Duodenal mucosa (tissue), 2 donors: ENCODE data around the gene GDPGP1.
"Not testable (repeated sequence)": the region's sequence is repeated elsewhere in the genome, so short reads cannot be mapped to it uniquely, and the experiment has no call there.

Source experiments
- H3K27ac ChIP-seq: one replicate; pipeline ENCODE4 v1.7.0; 2013; ENCODE audit warnings: low read depth, low read length
- H3K27me3 ChIP-seq, 2 donors: one replicate each; pipeline ENCODE4 v1.7.0; 2013; ENCODE audit warnings: low read length in 2 of 2, control low read depth in 1 of 2; ENCODE audit not compliant: insufficient read depth in 2 of 2, control insufficient read depth in 1 of 2
- H3K36me3 ChIP-seq, 2 donors: one replicate each; pipeline ENCODE4 v1.7.0; 2013; ENCODE audit warnings: low read length in 2 of 2, control low read depth in 1 of 2; ENCODE audit not compliant: insufficient read depth in 2 of 2, control insufficient read depth in 1 of 2
- H3K4me1 ChIP-seq, 2 donors: one replicate each; pipeline ENCODE4 v1.7.0; 2013; ENCODE audit warnings: low read length in 2 of 2, control low read depth in 1 of 2; ENCODE audit not compliant: insufficient read depth in 2 of 2, control insufficient read depth in 1 of 2
- H3K4me3 ChIP-seq, 2 donors: one replicate each; pipeline ENCODE4 v1.7.0; 2013; ENCODE audit warnings: low read length in 2 of 2, low read depth in 1 of 2
- H3K9ac ChIP-seq, 2 donors: one replicate each; pipeline ENCODE4 v1.7.0; 2013; ENCODE audit warnings: low read length in 2 of 2, low read depth in 1 of 2
- H3K9me3 ChIP-seq, 2 donors: one replicate each; pipeline ENCODE4 v1.7.0; 2013; ENCODE audit warnings: low read length in 2 of 2, control low read depth in 1 of 2; ENCODE audit not compliant: control insufficient read depth in 1 of 2

GDPGP1 gene

GRCh38 chr15:90278467-90278866 lies 44.5 kb downstream of the GDPGP1 start:
- not testable (repeated sequence) for H3K4me3 ChIP-seq, H3K9ac ChIP-seq, H3K9me3 ChIP-seq, H3K27ac ChIP-seq, H3K4me1 ChIP-seq, H3K36me3 ChIP-seq, H3K27me3 ChIP-seq

GRCh38 chr15:90280743-90281142 lies 46.7 kb downstream of the GDPGP1 start:
- H3K36me3 ChIP-seq, H3K9me3 ChIP-seq, H3K27me3 ChIP-seq, H3K27ac ChIP-seq, H3K9ac ChIP-seq, H3K4me1 ChIP-seq, H3K4me3 ChIP-seq: not testable (repeated sequence)

- H3K27ac ChIP-seq, H3K9ac ChIP-seq, H3K4me1 ChIP-seq, H3K36me3 ChIP-seq, H3K9me3 ChIP-seq, H3K27me3 ChIP-seq, H3K4me3 ChIP-seq: not testable (repeated sequence)
Observed at GRCh38 chr15:90281637-90282036, 47.6 kb downstream of the GDPGP1 start.

GRCh38 chr15:90286678-90287077 lies 52.7 kb downstream of the GDPGP1 start:
- no peaks in the 10 kb centered on the region for H3K9me3 ChIP-seq
- no peaks in the 10 kb centered on the region for H3K27me3 ChIP-seq
- H3K9ac ChIP-seq: no peak overlapping the region
- no peaks in the 10 kb centered on the region for H3K36me3 ChIP-seq
- no peak overlapping the region for H3K27ac ChIP-seq
- no peak overlapping the region for H3K4me3 ChIP-seq
- peaks cover 0 to 2% of the 10 kb centered on the region in 2 donors for H3K4me1 ChIP-seq

- no peaks in the 10 kb centered on the region for H3K36me3 ChIP-seq
- no peaks in the 10 kb centered on the region for H3K27me3 ChIP-seq
- H3K9me3 ChIP-seq: no peaks in the 10 kb centered on the region
- H3K4me1 ChIP-seq: no peaks in the 10 kb centered on the region
- H3K4me3 ChIP-seq: no peak overlapping the region
- H3K27ac ChIP-seq: no peak overlapping the region
- no peak overlapping the region for H3K9ac ChIP-seq
Observed at GRCh38 chr15:90287101-90287500, 53.1 kb downstream of the GDPGP1 start.

- no peak overlapping the region for H3K27ac ChIP-seq
- H3K4me3 ChIP-seq: no peak overlapping the region
- H3K4me1 ChIP-seq: no peaks in the 10 kb centered on the region
- H3K36me3 ChIP-seq: no peaks in the 10 kb centered on the region
- no peak overlapping the region for H3K9ac ChIP-seq
- no peaks in the 10 kb centered on the region for H3K27me3 ChIP-seq
- no peaks in the 10 kb centered on the region for H3K9me3 ChIP-seq
Observed at GRCh38 chr15:90287946-90288345, 53.9 kb downstream of the GDPGP1 start.

GRCh38 chr15:90291679-90292356 lies 57.8 kb downstream of the GDPGP1 start:
- Histone ChIP-seq H3K4me3 (no peak overlapping the region), H3K27ac (no peak overlapping the region), H3K27me3 (no peaks in the 10 kb centered on the region), H3K9ac (no peak overlapping the region), H3K9me3 (no peaks in the 10 kb centered on the region), H3K36me3 (no peaks in the 10 kb centered on the region), H3K4me1 (peaks cover 0 to 6% of the 10 kb centered on the region in 2 donors)

- H3K9me3 ChIP-seq, H3K27me3 ChIP-seq, H3K4me1 ChIP-seq, H3K36me3 ChIP-seq, H3K27ac ChIP-seq: not testable (repeated sequence)
- H3K4me3 ChIP-seq: peak overlapping the region; percentile 58 to 61
- peak overlapping the region; percentile 23 to 52 for H3K9ac ChIP-seq
Observed at GRCh38 chr15:90293040-90293810, 59.2 kb downstream of the GDPGP1 start.

- H3K9me3 ChIP-seq: no peaks in the 10 kb centered on the region
- H3K27me3 ChIP-seq: no peaks in the 10 kb centered on the region
- no peak overlapping the region for H3K27ac ChIP-seq
- H3K9ac ChIP-seq: peak overlapping the region; percentile 23 to 52
- H3K36me3 ChIP-seq: no peaks in the 10 kb centered on the region
- peaks cover 0 to 6% of the 10 kb centered on the region in 2 donors for H3K4me1 ChIP-seq
- peak overlapping the region; percentile 58 to 61 for H3K4me3 ChIP-seq
Observed at GRCh38 chr15:90294159-90294558, 60.1 kb downstream of the GDPGP1 start.

- Histone ChIP-seq H3K4me1 (peaks cover 0 to 6% of the 10 kb centered on the region in 2 donors), H3K27ac (no peak overlapping the region), H3K4me3 (peak overlapping the region; percentile 58 to 61), H3K27me3 (no peaks in the 10 kb centered on the region), H3K36me3 (no peaks in the 10 kb centered on the region), H3K9ac (peak overlapping the region; percentile 23 to 52), H3K9me3 (no peaks in the 10 kb centered on the region)
Observed at GRCh38 chr15:90294601-90295269, 60.7 kb downstream of the GDPGP1 start.
